Measurements from ENCODE around the gene APC2.
A peak's percentile ranks its signal among the peaks of the same experiment; 100 is the strongest.

The APC2 gene

DNA sequence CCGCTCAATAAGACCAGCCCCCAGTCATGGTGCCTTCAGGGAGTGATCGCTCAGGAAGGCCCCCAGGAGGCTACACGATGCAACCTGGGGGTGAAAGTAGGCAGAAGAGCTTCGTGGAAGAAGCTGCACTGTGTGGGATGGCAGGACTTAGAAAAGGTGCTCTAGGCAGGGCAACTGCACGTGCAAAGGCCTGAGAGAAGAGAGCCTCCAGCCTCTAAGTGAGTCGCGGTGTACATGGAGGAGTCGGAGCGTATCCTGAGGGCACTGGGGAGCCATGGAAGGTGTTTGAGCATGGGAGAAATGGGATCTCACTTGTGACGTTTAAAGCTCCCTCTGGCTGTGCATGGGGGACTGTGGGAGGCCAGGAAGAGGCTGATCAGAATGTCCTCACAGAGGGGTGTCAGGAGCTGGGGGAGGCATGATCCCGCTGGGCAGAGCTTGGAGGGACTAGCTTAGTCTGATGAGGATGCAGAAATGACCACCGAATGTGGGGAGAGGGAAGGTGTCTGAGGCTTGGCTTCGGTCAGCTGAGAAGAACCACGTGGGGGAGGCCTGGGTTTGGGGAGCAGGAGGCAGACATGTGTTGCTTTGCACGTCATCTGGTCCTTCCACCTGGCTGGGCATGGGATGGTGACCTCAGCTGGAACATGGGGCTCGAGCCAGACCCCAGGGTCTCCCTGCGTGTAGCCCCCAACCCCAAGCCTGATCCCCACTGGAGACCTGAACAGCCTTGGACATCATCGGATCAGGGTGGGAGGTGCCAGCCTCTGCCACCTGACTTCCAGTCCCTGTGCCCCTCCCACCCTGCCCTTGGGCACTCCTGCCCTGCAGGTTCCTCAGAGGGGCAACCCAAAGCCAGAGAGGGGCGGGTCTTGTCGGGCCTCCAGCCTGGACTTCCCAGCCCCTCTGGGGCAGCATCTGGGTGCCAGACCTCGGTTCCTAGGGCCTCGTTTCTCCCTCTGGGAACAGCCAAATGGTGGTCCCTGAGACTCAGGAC is 1.1 kb downstream of the APC2 start:
- no peak for DNase-seq

DNA sequence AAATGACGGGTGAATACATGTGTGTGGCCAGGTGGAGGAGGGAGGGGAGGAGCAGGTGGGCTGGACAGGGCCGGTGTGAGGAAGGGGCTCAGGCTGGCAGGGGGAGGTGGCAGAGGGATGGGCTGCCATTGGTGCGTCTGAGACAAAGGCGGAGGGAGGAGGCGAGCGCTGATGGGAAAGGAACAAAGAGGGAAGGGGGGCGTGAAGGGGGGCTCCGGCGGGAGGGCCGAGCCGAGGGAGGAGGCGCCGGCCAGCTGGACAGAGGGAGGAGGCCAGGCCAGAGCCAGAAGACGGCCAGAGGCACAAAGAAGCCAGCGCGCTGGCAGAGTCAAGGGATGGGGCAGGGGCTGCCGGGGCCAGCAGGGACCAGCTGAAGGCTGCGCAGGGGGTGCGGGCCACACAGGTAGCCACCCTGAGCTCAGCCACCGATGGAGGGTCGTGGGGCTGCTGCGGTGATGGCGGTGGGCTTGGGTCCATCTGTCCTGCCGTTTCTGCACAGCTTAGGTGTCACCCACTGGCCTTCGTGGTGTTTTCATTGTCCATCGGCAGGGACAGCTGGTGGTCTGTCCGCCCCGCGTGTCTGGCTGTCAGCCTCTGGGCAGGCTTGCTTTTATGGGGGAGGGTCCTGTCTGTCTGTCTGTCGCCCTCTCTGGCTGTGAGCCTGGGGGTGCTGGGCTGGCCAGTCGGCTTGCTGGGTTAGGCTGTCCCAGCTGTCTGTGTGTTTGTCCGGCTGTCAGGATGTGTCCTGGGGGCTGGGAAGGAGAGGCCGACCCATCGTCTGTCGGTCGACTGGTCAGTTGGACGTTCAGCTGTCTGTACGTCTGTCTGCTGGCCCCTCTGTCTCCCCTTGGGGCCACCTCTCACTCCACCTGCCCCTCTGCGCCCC is 2.2 kb downstream of the APC2 start:
- no peak for DNase-seq

GRCh38 chr19:1452802-1453524 is 3.0 kb downstream of the APC2 start:
- no peak for DNase-seq

- no peak for DNase-seq
These were observed 3.8 kb downstream of the APC2 start for GRCh38 chr19:1453525-1454364.

DNA sequence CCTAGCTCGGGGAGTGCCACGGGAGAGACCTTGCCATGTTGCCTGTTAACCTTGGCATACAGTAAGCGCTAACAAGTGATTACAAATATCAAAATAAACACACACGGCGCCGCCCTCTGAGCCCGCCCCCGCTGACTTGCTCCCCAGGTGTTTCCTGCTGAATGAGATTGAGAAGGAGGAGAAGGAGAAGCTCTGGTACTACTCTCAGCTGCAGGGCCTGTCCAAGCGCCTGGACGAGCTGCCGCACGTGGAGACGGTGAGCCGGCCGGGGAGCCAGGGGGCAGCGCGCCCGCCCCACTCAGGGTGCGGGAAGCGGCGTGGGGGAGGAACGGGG is 5.0 kb downstream of the APC2 start:
- no peak for DNase-seq

DNA sequence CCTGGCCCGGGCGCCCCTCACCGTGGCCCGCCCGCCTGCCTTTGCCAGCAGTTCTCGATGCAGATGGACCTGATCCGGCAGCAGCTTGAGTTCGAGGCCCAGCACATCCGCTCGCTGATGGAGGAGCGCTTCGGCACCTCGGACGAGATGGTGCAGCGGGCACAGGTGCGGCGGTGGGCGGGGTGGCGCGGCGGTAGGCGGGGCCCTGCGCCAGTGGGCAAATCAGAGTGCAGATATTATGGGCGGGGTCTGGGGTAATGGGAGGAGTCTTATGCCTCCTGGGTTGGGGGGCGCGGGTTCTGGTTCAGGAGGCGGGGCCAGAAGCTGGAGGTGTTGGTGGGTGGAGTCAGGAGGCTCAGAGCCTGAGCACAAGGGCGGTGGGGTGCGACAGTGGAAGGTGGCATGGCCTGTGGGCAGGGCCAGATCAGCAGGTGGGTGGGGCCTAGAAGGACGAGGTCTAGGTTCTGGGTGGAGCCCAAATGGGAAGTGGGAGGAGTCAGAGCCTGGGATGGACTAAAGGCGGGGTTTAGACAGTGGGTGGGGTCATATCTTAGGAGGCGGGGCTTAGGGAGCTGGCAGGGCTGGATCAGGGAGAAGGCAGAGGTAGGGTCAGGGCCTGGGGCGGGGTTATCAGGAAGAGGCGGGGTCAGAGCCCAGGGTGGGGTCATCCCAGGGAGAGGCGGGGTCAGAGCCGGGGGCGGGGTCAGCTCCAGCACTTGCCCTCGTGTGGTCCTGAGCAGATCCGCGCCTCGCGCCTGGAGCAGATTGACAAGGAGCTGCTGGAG is 5.6 kb downstream of the APC2 start:
- peak; percentile 52 for DNase-seq

GRCh38 chr19:1456121-1456900 is 6.4 kb downstream of the APC2 start:
- DNase-seq: no peak

- DNase-seq: no peak
These were observed 7.3 kb downstream of the APC2 start for GRCh38 chr19:1457031-1457739.

DNA sequence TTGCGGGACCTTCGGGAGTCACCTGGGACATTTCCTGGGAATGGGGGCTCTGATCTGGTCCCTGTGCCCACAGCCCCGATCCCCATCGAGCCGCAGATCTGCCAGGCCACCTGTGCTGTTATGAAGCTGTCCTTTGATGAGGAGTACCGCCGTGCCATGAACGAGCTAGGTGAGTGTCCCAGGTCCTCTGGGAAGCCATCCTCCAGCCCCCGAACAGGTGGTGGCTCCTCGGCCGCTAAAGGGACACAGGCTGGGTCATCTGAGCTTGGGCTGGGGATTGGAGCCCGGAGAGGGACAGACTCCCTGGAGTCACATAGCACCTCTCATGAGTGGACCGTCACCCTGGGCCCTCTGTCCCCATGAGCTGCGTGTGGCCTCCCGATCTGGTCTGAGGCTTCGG is 8.0 kb downstream of the APC2 start:
- DNase-seq: no peak

- DNase-seq: no peak
These were observed 9.6 kb downstream of the APC2 start for GRCh38 chr19:1459479-1459878.

DNA sequence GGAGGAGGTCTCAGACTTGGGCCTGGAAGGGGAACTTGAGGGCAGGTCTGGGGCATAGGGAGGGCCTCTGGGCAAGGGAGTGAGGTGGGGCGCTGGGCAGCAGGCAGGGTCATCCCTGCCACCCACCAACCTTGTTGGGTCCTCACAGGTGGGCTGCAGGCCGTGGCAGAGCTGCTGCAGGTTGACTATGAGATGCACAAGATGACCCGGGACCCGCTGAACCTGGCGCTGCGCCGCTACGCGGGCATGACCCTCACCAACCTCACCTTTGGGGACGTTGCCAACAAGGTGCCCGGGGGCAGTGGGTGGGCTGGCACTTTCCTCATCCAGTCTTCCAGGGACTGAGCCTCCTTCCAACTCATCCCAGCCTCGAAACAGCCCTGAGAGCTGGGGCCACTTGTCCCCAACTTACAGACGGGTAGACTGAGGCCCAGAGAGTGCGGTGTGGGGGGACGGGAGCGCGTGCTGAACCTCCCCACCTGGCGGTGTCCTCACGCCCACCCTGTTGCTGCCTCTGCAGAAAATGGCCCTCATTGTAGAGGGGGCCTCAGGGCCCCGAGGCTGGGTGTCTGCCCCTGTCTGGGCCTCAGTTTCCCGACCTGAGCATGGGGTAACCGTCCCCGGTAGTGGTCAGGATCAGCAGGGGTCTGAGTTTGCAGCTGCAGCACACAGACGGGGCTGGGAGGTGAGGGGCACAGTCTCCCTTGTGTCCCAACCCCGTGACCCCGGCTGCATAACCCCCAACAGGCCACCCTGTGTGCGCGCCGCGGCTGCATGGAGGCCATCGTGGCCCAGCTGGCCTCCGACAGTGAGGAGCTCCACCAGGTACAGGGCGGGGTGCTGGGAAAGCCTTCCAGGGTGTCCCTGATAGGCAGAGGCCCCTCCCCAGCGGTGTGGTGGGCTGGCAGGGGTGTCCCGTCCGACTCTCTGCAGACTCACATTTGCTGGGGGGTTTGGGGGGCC is 10.4 kb downstream of the APC2 start:
- no peak for DNase-seq

DNA sequence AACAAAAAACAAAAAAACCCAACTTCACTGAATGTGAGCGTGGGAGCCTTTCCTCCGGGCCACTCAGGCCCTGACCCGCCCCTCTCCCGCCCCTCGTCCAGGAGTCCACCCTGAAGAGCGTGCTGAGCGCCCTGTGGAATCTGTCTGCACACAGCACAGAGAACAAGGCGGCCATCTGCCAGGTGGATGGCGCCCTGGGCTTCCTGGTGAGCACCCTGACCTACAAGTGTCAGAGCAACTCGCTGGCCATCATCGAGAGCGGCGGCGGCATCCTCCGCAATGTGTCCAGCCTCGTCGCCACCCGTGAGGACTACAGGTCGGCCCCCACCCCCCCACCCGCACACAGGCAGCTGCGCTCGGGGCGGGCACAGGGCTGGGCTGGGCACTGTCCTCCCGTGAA is 11.9 kb downstream of the APC2 start:
- no peak for DNase-seq

DNA sequence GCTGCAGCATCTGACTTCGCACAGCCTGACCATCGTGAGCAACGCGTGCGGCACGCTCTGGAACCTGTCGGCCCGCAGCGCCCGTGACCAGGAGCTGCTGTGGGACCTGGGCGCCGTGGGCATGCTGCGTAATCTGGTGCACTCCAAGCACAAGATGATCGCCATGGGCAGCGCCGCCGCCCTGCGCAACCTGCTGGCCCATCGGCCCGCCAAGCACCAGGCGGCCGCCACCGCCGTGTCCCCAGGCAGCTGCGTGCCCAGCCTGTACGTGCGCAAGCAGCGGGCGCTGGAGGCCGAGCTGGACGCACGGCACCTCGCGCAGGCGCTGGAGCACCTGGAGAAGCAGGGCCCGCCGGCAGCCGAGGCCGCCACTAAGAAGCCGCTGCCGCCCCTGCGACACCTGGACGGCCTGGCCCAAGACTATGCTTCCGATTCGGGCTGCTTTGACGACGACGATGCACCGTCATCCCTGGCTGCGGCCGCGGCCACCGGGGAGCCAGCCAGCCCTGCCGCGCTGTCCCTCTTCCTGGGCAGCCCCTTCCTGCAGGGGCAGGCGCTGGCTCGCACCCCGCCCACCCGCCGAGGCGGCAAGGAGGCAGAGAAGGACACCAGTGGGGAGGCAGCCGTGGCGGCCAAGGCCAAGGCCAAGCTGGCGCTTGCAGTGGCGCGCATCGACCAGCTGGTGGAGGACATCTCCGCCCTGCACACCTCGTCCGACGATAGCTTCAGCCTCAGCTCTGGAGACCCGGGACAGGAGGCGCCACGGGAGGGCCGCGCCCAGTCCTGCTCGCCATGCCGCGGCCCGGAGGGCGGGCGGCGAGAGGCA is 15.5 kb downstream of the APC2 start:
- peak; percentile 53 for DNase-seq

DNA sequence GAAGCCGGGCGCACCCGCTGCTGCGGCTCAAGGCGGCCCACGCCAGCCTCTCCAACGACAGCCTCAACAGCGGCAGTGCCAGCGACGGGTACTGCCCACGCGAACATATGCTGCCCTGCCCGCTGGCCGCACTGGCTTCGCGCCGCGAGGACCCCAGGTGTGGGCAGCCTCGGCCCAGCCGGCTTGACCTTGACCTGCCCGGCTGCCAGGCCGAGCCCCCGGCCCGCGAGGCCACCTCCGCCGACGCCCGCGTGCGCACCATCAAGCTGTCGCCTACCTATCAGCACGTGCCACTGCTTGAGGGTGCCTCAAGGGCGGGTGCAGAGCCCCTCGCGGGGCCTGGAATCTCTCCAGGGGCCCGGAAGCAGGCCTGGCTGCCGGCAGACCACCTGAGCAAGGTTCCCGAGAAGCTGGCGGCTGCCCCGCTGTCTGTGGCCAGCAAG is 16.1 kb downstream of the APC2 start:
- DNase-seq: no peak

- no peak for DNase-seq
These were observed 16.7 kb downstream of the APC2 start for GRCh38 chr19:1466461-1467214.

DNA sequence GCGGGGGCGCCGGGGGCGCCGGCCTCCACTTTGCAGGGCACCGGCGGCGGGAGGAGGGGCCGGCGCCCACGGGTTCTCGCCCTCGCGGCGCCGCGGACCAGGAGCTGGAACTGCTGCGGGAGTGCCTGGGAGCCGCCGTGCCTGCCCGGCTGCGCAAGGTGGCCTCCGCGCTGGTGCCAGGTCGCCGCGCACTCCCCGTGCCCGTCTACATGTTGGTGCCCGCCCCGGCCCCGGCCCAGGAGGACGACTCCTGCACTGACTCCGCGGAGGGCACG is 17.2 kb downstream of the APC2 start:
- DNase-seq: no peak
